IMR-90 (cell line): ENCODE data around the gene RIMKLA. TPM values are rescaled to one million over a fixed set of nuclear protein-coding genes. Genes with fewer than 3 reads are reported as not detected.

Experiments used
- ATAC-seq: fragments of 200-7000 bp; cut with Tn5 transposase; 2 replicates; pipeline ENCODE4 v1.9.1; 2020; ENCODE audit warnings: low read depth, mild to moderate bottlenecking, moderate library complexity
- BruUV-seq: library from RNA; stranded (reverse); fragments of 400-500 nt; replicated peaks from 2 replicates; lab custom pipeline; 2021; lab: Mats Ljungman, UMichigan
- CTCF ChIA-PET: fragments of 300-600 bp; formaldehyde crosslinking; extraction: SDS; loops from one replicate; lab custom pipeline; 2021; ENCODE audit warnings: antibody characterized with exemption; lab: Yijun Ruan, JAX
- POLR2A ChIA-PET: fragments of 300-600 bp; sonication (Branson Sonifier 250); formaldehyde crosslinking; loops from one replicate; lab custom pipeline; 2022; ENCODE audit warnings: antibody characterized with exemption; ENCODE audit not compliant: unreplicated experiment; lab: Charles Lee
- DNase-seq: peaks from one replicate; pipeline ENCODE4 v3.0.0; 2013
- H2AFZ ChIP-seq: replicated peaks from 2 replicates; pipeline ENCODE3; 2013; ENCODE audit warnings: low read length, mild to moderate bottlenecking; ENCODE audit not compliant: poor library complexity
- H2AK5ac ChIP-seq: 2 replicates; pipeline ENCODE4 v1.6.1; 2013; ENCODE audit warnings: low read depth, low read length, inconsistent platforms
- H2AK9ac ChIP-seq: replicated peaks from 2 replicates; pipeline ENCODE3; 2013; ENCODE audit warnings: mild to moderate bottlenecking, low read depth, low read length, moderate library complexity; ENCODE audit not compliant: poor library complexity
- H2BK120ac ChIP-seq: 2 replicates; pipeline ENCODE4 v1.6.1; 2013; ENCODE audit warnings: low read depth, low read length, inconsistent platforms
- H2BK15ac ChIP-seq: 3 replicates; pipeline ENCODE4 v1.6.1; 2013; ENCODE audit warnings: low read depth, low read length, inconsistent platforms
- H2BK20ac ChIP-seq: 2 replicates; pipeline ENCODE4 v1.6.1; 2013; ENCODE audit warnings: low read depth, mild to moderate bottlenecking, inconsistent platforms, low read length, moderate library complexity
- H2BK5ac ChIP-seq: 2 replicates; pipeline ENCODE4 v1.6.1; 2013; ENCODE audit warnings: mild to moderate bottlenecking, low read depth, low read length, inconsistent platforms; ENCODE audit not compliant: poor library complexity, severe bottlenecking
- H3K14ac ChIP-seq: replicated peaks from 2 replicates; pipeline ENCODE4 v1.6.1; 2013; ENCODE audit warnings: low read depth, low read length, inconsistent platforms
- H3K18ac ChIP-seq: 2 replicates; pipeline ENCODE4 v1.6.1; 2013; ENCODE audit warnings: low read depth, low read length, control low read depth
- H3K23ac ChIP-seq: 2 replicates; pipeline ENCODE4 v1.6.1; 2013; ENCODE audit warnings: low read depth, low read length, inconsistent platforms
- H3K27ac ChIP-seq: 2 replicates; pipeline ENCODE4 v1.5.1; 2013; ENCODE audit warnings: mild to moderate bottlenecking, control low read depth, low read length; ENCODE audit not compliant: insufficient read depth
- H3K27me3 ChIP-seq: 2 replicates; pipeline ENCODE4 v1.6.1; 2013; ENCODE audit warnings: low read length; ENCODE audit not compliant: control insufficient read depth, insufficient read depth
- H3K36me3 ChIP-seq: 2 replicates; pipeline ENCODE4 v1.6.1; 2013; ENCODE audit warnings: low read length, mixed read lengths; ENCODE audit not compliant: control insufficient read depth, insufficient read depth
- H3K4ac ChIP-seq: 2 replicates; pipeline ENCODE4 v1.6.1; 2013; ENCODE audit warnings: low read depth, low read length, inconsistent platforms
- H3K4me1 ChIP-seq: 2 replicates; pipeline ENCODE4 v1.6.1; 2013; ENCODE audit warnings: low read length, mixed read lengths; ENCODE audit not compliant: control insufficient read depth, insufficient read depth
- H3K4me2 ChIP-seq: 2 replicates; pipeline ENCODE4 v1.6.1; 2013; ENCODE audit warnings: low read depth, mild to moderate bottlenecking, control low read depth, low read length, moderate library complexity
- H3K4me3 ChIP-seq: 2 replicates; pipeline ENCODE4 v1.5.1; 2013; ENCODE audit warnings: low read depth, mild to moderate bottlenecking, control low read depth, low read length, moderate library complexity; ENCODE audit not compliant: insufficient read depth
- H3K56ac ChIP-seq: 2 replicates; pipeline ENCODE4 v1.6.1; 2013; ENCODE audit warnings: low read length, inconsistent platforms; ENCODE audit not compliant: insufficient read depth; ENCODE audit errors: extremely low read depth
- H3K79me1 ChIP-seq, 2 experiments: 2 replicates each; pipeline ENCODE4 v1.6.1; 2013; ENCODE audit warnings: low read length in 2 of 2, inconsistent platforms in 1 of 2, low read depth in 1 of 2
- H3K9ac ChIP-seq: 2 replicates; pipeline ENCODE4 v1.6.1; 2013; ENCODE audit warnings: low read depth, low read length, control low read depth
- H3K9me1 ChIP-seq: 2 replicates; pipeline ENCODE4 v1.6.1; 2013; ENCODE audit warnings: low read length, inconsistent platforms; ENCODE audit not compliant: insufficient read depth
- H3K9me3 ChIP-seq: 2 replicates; pipeline ENCODE4 v1.6.1; 2013; ENCODE audit warnings: low read length; ENCODE audit not compliant: control insufficient read depth, insufficient read depth
- H4K20me1 ChIP-seq: 2 replicates; pipeline ENCODE4 v1.6.1; 2013; ENCODE audit warnings: low read length, inconsistent platforms; ENCODE audit not compliant: insufficient read depth
- H4K5ac ChIP-seq: 2 replicates; pipeline ENCODE4 v1.6.1; 2013; ENCODE audit warnings: mild to moderate bottlenecking, low read depth, low read length, control low read depth
- H4K8ac ChIP-seq, 2 experiments: 2 replicates each; pipeline ENCODE4 v1.6.1; 2013; ENCODE audit warnings: low read depth in 2 of 2, low read length in 2 of 2, control low read depth in 1 of 2, inconsistent platforms in 1 of 2
- H4K91ac ChIP-seq: 2 replicates; pipeline ENCODE4 v1.6.1; 2013; ENCODE audit warnings: low read depth, low read length, inconsistent platforms; ENCODE audit not compliant: insufficient read depth
- BHLHE40 ChIP-seq: fragments of 150-350 bp; IDR thresholded peaks from 2 replicates; pipeline ENCODE4 v1.6.1; 2016; ENCODE audit warnings: mild to moderate bottlenecking, low read depth, low read length
- ELK1 ChIP-seq: fragments of 150-350 bp; IDR thresholded peaks from 2 replicates; pipeline ENCODE4 v1.6.1; 2016; ENCODE audit warnings: low read depth, mild to moderate bottlenecking, low read length, moderate library complexity, borderline replicate concordance
- MAZ ChIP-seq: IDR thresholded peaks from 2 replicates; pipeline ENCODE4 v1.6.1; 2012; ENCODE audit warnings: low read depth, mild to moderate bottlenecking, low read length, improper control_type of control experiment, moderate library complexity, borderline replicate concordance
- MXI1 ChIP-seq: IDR thresholded peaks from 2 replicates; pipeline ENCODE4 v1.6.1; 2012; ENCODE audit warnings: low read depth, mild to moderate bottlenecking, low read length, moderate library complexity, borderline replicate concordance
- RAD21 ChIP-seq: IDR thresholded peaks from 2 replicates; pipeline ENCODE4 v1.6.1; 2012; ENCODE audit warnings: low read length, improper control_type of control experiment
- SMC3 ChIP-seq: fragments of 150-350 bp; IDR thresholded peaks from 2 replicates; pipeline ENCODE4 v1.6.1; 2016; ENCODE audit warnings: low read depth, mild to moderate bottlenecking, antibody characterized with exemption, low read length, moderate library complexity
- USF2 ChIP-seq: fragments of 150-350 bp; IDR thresholded peaks from 2 replicates; pipeline ENCODE4 v1.6.1; 2017; ENCODE audit warnings: mild to moderate bottlenecking, antibody characterized with exemption, low read length, low read depth
- WGBS, 2 experiments: methylation state at CpG; one replicate each; pipeline versions ENCODE4 v1.1.5 to v1.1.7; 2013; ENCODE audit warnings: missing lambda C conversion rate in 2 of 2; ENCODE audit not compliant: insufficient read length in 1 of 2; ENCODE audit errors: extremely low coverage in 2 of 2; 5-methylcytosine and 5-hydroxymethylcytosine counted together
- dilution Hi-C: fragments of 300-500 bp; cut with HindIII; formaldehyde crosslinking; loops from one replicate; pipeline ENCODE4 v1.14.3; 2018; ENCODE audit warnings: low sequenced_read_pairs; ENCODE audit not compliant: unreplicated experiment
- in situ Hi-C: fragments of 300-500 bp; cut with MboI; formaldehyde crosslinking; loops from 3 replicates; pipeline ENCODE4 v1.14.3; 2019; ENCODE audit warnings: low sequenced_read_pairs, inconsistent platforms, mixed read lengths
- intact Hi-C: fragments of 100-400 bp; cut with micrococcal nuclease; formaldehyde crosslinking; loops from 2 replicates; pipeline ENCODE4 v1.10.0; 2022
- polyA plus RNA-seq, 3 experiments: library from polyadenylated mRNA; depleted of rRNA; stranded (reverse); fragments of >200 nt; gene quantifications; 2 replicates each; pipeline ENCODE4 v1.2.3, GENCODE V29; 2012; ENCODE audit warnings: low replicate concordance in 1 of 3
- total RNA-seq: library from RNA; depleted of rRNA; stranded (reverse); fragments of >200 nt; gene quantifications from 2 replicates; pipeline ENCODE4 v1.2.3, GENCODE V29; 2012

RIMKLA gene
- total and polyA plus RNA-seq, 2 of the 4 experiments (the other 2 are of a cell fraction), result not detected

- Histone ChIP-seq H3K27me3 (peaks cover 7% of the 10 kb centered on the region), H2BK20ac (no peak overlapping the region), H2AK9ac (no peak overlapping the region), H4K5ac (no peak overlapping the region), H3K56ac (no peak overlapping the region), H3K9me1 (no peaks in the 10 kb centered on the region), H3K4me3 (no peak overlapping the region), H4K20me1 (no peaks in the 10 kb centered on the region), H3K9me3 (no peaks in the 10 kb centered on the region), H3K4ac (no peak overlapping the region), H2BK5ac (no peak overlapping the region), H3K18ac (no peak overlapping the region), H3K27ac (no peak overlapping the region), H3K79me1 (no peaks in the 10 kb centered on the region), H4K8ac (no peak overlapping the region), H3K23ac (no peak overlapping the region), H2BK15ac (no peak overlapping the region), H3K9ac (no peak overlapping the region), H3K14ac (no peak overlapping the region), H3K4me2 (no peak overlapping the region), H2AFZ (no peak overlapping the region), H2BK120ac (no peak overlapping the region), H3K36me3 (no peaks in the 10 kb centered on the region), H4K91ac (no peak overlapping the region), H3K4me1 (no peaks in the 10 kb centered on the region), H2AK5ac (no peak overlapping the region)
- POLR2A ChIA-PET, result no interaction called here
- in situ Hi-C loops (no loop called here), dilution Hi-C loops (no loop called here), intact Hi-C loops (no loop called here)
- WGBS, 2 experiments, result no CpG with 5 or more reads among the region's 3 CpGs
- CTCF ChIA-PET, result no interaction called here
- TF ChIP-seq USF2, result no peak
- no peak for TF ChIP-seq ELK1
- no peak for TF ChIP-seq SMC3
- TF ChIP-seq RAD21, result no peak
- TF ChIP-seq MAZ, result no peak
- no peak for TF ChIP-seq MXI1
- no peak for TF ChIP-seq BHLHE40
- no peak for ATAC-seq
- no TSS peak for BruUV-seq
- no peak for DNase-seq
These were observed 49.9 kb downstream of the RIMKLA start for GRCh38 chr1:42430286-42431135.
